ENCODE results near the gene LENG1.
"Not testable (repeated sequence)": the region's sequence is repeated elsewhere in the genome, so short reads cannot be mapped to it uniquely, and the experiment has no call there.

LENG1 gene

GRCh38 chr19:54159352-54160181 lies at the start of gene LENG1:
Gene LENG1 (minus strand): TSS chr19:54159721. CDS start chr19:54159695, 26 bp downstream.
- peak; percentile 97 for DNase-seq

GRCh38 chr19:54208784-54209057 lies 49.2 kb upstream of the LENG1 start:
- no peak for DNase-seq

GRCh38 chr19:54207983-54208783 lies 48.7 kb upstream of the LENG1 start:
- DNase-seq: no peak

- no peak for DNase-seq
These were observed 48.1 kb upstream of the LENG1 start for GRCh38 chr19:54207676-54207982.

- not testable (repeated sequence) for DNase-seq
These were observed 47.7 kb upstream of the LENG1 start for GRCh38 chr19:54207193-54207592.

- DNase-seq: no peak
These were observed 47.3 kb upstream of the LENG1 start for GRCh38 chr19:54206831-54207177.

- no peak for DNase-seq
These were observed 46.7 kb upstream of the LENG1 start for GRCh38 chr19:54206030-54206830.

GRCh38 chr19:54204767-54205468 lies 45.4 kb upstream of the LENG1 start:
- no peak for DNase-seq

- no peak for DNase-seq
These were observed 43.7 kb upstream of the LENG1 start for GRCh38 chr19:54203151-54203611.

GRCh38 chr19:54201980-54202379 lies 42.5 kb upstream of the LENG1 start:
- DNase-seq: no peak

GRCh38 chr19:54201172-54201701 lies 41.7 kb upstream of the LENG1 start:
- no peak for DNase-seq

GRCh38 chr19:54199401-54199800 lies 39.9 kb upstream of the LENG1 start:
- no peak for DNase-seq

GRCh38 chr19:54197121-54197520 lies 37.6 kb upstream of the LENG1 start:
- no peak for DNase-seq

GRCh38 chr19:54196536-54196935 lies 37.0 kb upstream of the LENG1 start:
- DNase-seq: no peak

GRCh38 chr19:54194463-54194862 lies 34.9 kb upstream of the LENG1 start:
- DNase-seq: not testable (repeated sequence)

GRCh38 chr19:54193011-54193410 lies 33.5 kb upstream of the LENG1 start:
- DNase-seq: no peak

GRCh38 chr19:54191811-54192453 lies 32.4 kb upstream of the LENG1 start:
- DNase-seq: no peak

GRCh38 chr19:54191011-54191810 lies 31.7 kb upstream of the LENG1 start, which contains the start of gene TSEN34:
Gene TSEN34 (plus strand): TSS chr19:54191308. CDS start chr19:54191365, 57 bp downstream.
- no peak for DNase-seq

GRCh38 chr19:54190503-54191010 lies 31.0 kb upstream of the LENG1 start:
- peak; percentile 100 for DNase-seq

- DNase-seq: peak; percentile 100
These were observed 30.4 kb upstream of the LENG1 start for GRCh38 chr19:54189735-54190502.

Data from activated effector memory CD4-positive, alpha-beta T cell treated with Interleukin-2 at 50 U/mL for 16 hours (primary cell).